Adipose tissue (tissue), 3 donors: ENCODE data around the gene BMERB1. TPM values are rescaled to one million over a fixed set of nuclear protein-coding genes. Genes with fewer than 3 reads are reported as not detected.
"Not testable (repeated sequence)": the region's sequence is repeated elsewhere in the genome, so short reads cannot be mapped to it uniquely, and the experiment has no call there.

Source experiments
- H3K27ac ChIP-seq: one replicate; pipeline ENCODE4 v1.5.1; 2013; ENCODE audit warnings: low read depth, low read length
- WGBS, 3 donors: extraction: QIAGEN DNeasy Blood & Tissue Kit; methylation state at CpG; one replicate each; pipeline ENCODE4 v1.1.7; 2013; 5-methylcytosine and 5-hydroxymethylcytosine counted together
- polyA plus RNA-seq, 3 donors: library from polyadenylated mRNA; stranded (reverse); fragments of 200-250 nt; gene quantifications; one replicate each; pipeline ENCODE4 v1.2.3, GENCODE V29; 2013
- donor health status: healthy with polysubstance abuse.
- donor health status: Bipolar disorder and iron deficiency.
- donor health status: healthy.

The BMERB1 gene
- polyA plus RNA-seq, 3 donors = 18.8 to 45.9 (median 34.3) TPM

DNA sequence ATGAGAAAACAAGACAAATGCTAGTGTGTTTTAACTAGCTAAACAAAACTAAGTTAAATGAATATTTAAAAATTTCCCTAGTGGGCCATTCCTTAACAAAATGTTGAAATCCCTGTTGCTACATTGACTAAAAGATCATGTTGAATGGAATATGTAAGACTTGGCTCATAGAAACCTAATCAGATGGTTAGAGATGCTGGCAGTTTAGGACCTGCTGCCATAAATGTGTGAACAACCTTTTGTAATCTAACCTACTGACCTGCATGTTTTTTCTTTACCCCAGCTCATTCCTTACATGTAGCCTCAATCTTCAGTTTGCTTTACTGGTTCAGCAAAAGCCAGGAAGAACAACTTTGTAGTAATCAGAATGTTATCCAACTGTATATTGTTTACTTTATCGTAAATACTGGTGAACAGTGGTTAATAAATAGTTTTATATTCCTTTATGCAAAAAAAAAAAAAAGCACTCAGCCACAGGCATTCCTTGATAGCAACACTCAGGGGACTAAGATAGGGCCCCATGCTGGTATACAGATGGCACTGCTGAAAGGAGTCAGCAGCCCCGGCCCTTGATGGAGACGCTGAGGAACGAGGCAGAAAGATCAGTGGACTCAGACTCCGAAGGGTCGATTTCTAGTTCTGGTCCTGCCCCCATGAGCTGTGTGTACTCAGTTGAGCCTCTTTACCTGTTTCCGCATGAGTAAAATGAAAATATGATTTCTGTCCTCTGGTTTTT, 130.4 kb downstream of the BMERB1 start:
- H3K27ac ChIP-seq = no peak overlapping the region
- WGBS, 3 donors = 80 to 94% (median 92%) methylated on average over 7 of the region's 7 CpGs

DNA sequence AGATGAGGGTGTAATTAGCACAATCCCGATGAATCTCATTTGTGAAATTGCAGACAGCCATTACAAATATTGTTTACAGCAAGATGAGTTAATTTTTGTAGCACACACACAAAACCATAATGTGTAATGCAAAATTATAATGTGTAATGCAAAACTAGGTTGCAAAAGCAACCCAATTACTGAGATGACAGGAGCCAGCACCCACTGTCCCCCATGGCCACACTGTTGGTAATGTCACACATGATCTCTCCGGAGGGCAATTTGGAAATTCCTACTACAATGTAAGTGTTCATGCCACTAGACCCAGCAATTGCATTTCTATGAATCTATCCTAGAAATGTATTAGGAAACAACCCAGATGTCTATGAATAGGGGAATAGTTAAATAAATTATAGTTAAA, 131.7 kb downstream of the BMERB1 start:
- 91 to 98% (median 94%) methylated on average over 2 of the region's 2 CpGs for WGBS, 3 donors
- H3K27ac ChIP-seq = no peak overlapping the region

DNA sequence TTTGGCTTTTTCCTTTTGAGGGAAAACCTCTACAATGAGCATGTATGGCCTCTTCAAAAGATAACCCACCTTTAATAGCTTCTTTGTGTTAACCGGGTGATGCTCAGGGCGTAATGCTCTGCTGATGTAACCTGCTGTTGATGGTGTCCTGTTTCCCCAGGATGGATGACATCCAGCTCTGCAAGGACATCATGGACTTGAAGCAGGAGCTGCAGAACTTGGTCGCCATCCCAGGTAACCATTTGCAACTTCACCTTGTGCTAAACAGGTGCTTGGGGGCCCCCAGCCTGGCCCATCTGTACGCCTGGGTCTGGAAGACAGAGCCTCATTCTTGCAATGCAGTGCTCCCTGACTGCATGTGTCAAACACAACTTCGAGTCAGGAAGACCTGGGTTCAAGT, 133.4 kb downstream of the BMERB1 start:
- no peak overlapping the region for H3K27ac ChIP-seq
- 94 to 98% (median 97%) methylated on average over 5 of the region's 5 CpGs for WGBS, 3 donors

DNA sequence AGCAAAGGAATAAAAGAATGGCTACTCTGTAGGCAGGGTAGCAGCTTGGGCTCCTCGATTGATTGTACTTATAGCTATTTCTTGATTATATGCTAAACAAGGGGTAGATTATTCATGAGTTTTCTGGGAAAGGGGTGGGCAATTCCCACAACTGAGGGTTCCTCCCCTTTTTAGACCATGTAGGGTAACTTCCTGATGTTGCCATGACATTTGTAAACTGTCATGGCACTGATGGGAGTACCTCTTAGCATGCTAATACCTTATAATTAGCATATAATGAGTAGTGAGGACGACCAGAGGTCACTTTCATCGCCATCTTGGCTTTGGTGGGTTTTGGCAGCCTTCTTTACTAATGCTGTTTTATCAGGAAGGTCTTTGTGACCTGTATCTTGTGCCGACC, 136.3 kb downstream of the BMERB1 start:
- not testable (repeated sequence) for H3K27ac ChIP-seq
- WGBS, 3 donors = 83 to 97% (median 97%) methylated on average over 4 of the region's 4 CpGs

DNA sequence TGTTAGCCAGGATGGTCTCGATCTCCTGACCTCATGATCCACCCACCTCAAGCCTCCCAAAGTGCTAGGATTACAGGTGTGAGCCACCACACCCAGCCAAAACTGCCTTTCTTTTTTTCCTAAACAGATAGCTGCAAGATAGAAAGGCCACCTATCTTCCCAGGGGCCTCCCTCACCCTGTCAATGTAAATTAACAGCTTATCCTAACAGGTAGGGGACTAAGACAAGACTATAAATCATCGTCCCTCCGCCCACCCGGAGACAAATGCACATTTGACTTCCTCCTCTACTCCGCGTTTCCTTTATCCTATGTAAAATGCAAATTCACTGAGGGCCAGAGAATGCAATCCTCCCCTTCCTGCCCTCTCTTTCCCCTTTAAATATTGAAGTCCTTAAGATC, 137.2 kb downstream of the BMERB1 start:
- no peak overlapping the region for H3K27ac ChIP-seq
- 62 to 95% (median 70%) methylated on average over 6 of the region's 6 CpGs for WGBS, 3 donors

DNA sequence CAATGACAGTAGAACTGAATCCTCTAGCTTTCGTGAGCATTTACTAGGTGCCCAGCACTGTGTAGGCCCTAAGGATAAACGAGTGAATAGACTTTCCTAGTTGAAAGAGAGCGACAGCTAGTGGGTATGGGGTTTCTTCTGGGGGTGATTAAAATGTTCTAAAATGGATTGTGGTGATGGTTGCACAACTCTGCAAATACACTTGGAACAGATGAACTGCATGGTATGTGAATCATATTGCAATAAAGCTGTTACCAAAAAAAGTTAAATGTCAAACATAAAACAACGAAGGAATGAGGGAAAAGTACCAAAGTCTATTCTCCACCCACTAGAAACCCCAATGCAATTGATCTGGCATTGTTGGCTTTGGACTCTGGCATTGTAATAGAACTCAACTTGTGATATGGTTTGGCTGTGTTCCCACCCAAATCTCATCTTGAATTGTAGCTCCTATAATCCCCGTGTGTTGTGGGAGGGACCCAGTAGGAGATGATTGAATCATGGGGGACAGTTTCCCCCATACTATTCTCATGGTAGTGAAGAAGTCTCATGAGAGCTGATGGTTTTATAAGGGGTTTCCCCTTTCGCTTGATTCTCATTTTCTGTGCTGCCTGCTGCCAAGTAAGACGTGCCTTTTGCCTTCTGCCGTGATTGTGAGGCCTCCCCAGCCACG, 138.1 kb downstream of the BMERB1 start:
- WGBS, 3 donors = 29 to 64% (median 41%) methylated on average over 9 of the region's 9 CpGs
- no peak overlapping the region for H3K27ac ChIP-seq

DNA sequence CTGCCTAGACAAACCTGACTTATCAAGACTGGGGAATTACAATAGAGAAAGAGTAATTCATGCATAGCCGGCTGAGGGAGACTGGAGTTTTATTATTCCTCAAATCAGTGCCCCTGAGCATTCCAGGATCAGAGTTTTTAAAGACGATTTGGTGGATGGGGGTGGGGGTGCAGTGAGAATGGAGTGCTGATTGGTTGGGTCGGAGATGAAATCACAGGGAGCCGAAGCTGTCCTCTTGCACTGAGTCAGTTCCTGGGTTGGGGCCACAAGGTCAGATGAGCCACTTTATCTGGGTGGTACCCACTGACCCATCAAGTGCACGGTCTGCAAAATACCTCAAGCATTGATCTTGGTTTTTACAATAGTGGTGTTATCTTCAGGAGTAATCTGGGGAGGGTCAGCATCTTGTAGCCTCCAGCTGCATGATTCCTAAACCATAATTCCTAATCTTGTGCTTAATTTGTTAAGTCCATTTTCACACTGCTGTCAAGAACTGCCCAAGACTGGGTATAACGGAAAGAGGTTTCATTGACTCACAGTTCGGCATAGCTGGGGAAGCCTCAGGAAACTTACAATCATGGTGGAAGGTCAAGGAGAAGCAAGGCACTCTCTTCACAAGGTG, 139.0 kb downstream of the BMERB1 start:
- no peak overlapping the region for H3K27ac ChIP-seq

DNA sequence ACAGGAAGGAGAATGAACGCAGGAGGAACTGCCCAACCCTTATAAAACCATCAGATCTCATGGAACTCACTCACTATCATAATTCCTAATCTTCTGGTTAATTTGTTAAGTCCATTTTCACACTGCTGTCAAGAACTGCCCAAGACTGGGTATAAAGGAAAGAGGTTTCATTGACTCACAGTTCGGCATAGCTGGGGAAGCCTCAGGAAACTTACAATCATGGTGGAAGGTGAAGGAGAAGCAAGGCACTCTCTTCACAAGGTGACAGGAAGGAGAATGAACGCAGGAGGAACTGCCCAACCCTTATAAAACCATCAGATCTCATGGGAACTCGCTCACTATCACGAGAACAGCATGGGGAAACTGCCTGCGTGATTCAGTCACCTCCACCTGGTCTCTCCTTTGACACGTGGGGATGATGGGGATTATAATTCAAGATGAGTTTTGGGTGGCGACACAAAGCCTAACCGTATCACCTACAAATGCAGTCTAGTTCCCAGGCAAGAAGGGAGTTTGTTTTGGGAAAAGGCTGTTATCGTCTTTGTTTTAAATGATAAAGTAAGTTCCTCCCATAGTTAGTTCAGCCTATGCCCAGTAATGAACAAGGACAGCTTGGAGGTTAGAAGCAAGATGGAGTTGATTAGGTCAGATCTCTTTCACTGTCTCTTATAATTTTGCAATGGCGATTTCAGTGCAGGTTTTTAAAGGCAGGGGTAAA, 139.7 kb downstream of the BMERB1 start:
- 91 to 93% (median 92%) methylated on average over 11 of the region's 11 CpGs for WGBS, 3 donors
- not testable (repeated sequence) for H3K27ac ChIP-seq

More for the DNA sequence above, 139.0 kb downstream of the BMERB1 start:
- WGBS, 3 donors = 83 to 92% (median 92%) methylated on average over 7 of the region's 7 CpGs

DNA sequence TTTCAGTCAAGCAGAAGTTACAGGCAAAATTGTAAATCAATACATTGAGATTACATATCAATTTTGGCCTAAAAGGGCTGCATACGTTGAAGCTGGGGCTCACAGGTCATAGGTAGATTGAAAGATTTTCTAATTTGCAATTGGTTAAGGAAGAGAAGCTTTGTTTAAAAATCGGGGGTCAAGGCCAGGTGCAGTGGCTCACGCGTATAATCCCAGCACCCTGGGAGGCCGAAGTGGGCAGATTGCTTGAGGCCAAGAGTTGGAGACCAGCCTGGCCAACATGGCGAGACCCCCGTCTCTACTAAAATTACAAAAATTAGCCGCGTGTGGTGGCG, 140.2 kb downstream of the BMERB1 start:
- H3K27ac ChIP-seq = no peak overlapping the region
- WGBS, 3 donors = 92 to 97% (median 94%) methylated on average over 10 of the region's 10 CpGs

DNA sequence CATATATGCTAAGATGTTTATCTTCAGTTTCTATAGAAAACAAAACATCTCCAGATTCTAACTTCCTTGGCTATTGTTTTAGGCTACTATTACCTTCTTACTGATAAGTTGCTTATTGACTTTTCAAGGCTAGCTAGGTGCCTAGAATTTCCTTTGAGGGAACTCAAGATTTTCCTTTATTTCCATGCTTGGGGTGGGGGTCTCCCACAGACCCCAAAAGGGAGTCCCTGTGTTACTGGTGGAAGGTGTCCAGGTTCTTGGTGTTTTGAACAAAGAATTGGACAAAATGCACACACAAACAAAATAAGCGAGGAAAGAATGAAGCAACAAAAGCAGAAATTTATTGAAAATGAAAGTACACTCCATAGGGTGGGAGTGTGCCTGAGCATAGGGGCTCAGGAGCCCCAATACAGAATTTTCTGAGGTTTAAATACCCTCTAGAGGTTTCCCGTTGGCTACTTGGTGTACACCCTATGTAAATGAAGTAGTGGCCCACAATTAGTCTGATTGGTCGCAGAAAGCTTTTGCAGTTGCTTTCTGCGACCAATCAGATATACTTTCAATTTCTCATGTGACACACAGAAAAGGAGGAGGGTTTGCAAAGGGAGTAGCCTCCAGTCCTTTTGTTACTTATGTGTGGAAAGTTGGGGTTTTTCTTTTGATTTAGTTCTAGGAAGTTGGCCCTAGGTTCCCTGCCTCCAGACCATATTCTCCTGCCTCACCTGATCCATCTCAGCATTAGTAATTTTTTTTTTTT, 141.1 kb downstream of the BMERB1 start:
- WGBS, 3 donors = 94 to 98% (median 96%) methylated on average over 4 of the region's 4 CpGs
- H3K27ac ChIP-seq = no peak overlapping the region

DNA sequence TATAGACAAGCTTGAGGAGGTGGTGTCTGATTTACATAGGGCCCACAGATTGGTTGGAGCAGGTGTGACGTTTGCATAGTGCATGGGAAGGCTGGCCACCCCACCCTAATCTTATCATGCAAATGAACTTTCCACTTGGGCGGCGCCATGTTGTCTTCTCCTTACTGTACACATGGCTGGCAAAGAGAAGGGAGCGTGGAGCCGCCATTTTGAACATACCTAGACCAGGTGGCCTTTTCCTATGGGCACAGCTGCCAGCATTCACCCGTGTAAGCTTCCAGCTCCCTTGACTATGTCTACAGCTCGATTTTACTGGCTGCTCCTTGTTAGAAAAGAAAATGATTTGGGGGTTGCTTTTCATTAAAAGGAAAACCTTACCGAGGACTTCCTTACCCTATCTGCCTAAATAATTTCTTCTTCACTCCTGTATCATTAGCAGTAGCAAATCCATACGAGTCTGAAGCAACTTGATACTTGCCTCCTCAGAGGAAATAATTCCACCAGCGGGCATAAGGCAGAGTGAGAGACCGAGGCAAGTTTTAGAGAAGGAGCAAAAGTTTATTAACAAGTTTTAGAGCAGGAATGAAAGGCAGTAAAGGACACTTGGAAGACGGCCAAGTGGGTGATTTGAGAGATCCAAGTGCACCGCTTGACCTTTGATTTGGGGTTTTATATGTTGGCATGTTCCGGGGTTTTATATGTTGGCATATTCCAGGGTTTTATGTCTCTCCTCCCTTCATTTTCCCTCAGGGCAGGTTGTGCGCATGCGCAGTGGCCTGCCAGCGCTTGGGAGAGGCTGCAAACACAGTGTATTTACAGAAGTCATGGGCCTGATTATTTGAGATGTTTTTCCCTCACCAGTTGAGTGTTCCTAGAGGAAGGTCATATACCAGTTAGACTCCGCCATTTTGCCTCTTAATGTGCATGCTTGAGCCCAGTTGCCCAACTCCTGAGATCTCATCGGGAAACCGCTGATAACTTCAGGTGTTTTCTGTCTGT, 142.9 kb downstream of the BMERB1 start:
- H3K27ac ChIP-seq = no peak overlapping the region
- WGBS, 3 donors = 94 to 96% (median 96%) methylated on average over 20 of the region's 20 CpGs

DNA sequence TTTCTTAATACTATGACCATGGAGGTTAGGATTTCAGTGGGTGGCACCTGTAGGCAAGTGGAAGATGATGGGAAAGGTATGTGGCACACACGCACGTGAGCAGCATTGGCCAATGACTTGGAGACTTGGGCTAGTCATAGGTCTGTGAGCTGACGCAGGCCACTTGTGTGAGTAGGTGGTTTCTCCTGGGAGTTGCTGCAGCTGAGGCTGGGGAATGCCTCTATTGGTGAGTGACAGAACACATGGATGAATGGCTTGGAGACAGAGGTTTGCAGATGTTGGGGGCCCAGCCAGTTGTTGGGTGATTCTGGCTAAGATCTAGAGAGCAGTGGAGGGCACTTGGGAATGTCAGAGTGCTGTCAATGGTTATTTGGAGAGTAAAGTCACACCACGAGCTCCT, 144.4 kb downstream of the BMERB1 start:
- 87 to 95% (median 91%) methylated on average over 4 of the region's 4 CpGs for whole genome bisulfite sequencing, 3 donors
- H3K27ac ChIP-seq = no peak overlapping the region

DNA sequence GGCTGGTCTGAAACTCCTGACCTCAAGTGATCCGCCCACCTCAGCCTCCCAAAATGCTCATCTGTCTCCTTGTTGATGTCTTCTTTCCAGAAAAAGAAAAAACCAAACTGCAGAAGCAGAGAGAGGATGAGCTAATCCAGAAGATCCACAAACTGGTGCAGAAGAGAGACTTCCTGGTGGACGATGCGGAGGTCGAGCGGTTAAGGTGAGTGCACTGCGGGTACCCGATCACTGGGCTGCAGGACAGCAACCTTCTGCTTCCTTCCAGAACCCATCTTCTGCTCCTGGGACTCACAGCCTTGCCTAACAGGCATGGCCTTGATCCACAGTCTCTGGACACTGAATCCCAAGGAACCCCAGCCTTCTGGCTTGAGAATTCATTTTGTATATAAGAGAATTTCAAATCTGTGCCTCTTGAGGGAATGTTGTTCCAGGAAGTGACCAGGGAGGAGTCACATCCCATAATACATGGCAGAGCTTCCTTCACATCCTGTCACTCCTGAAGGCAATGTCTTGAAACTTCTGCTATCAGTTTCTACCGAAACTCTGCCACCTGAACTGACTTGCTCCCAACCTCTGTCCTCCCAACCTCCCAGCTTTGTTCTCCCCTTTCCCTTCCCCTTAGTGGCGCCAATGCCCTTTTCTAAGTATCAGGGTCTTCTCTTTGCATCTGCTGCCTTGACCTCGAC, 146.9 kb downstream of the BMERB1 start:
- 83 to 94% (median 86%) methylated on average over 10 of the region's 10 CpGs for WGBS, 3 donors
- H3K27ac ChIP-seq = no peak overlapping the region

DNA sequence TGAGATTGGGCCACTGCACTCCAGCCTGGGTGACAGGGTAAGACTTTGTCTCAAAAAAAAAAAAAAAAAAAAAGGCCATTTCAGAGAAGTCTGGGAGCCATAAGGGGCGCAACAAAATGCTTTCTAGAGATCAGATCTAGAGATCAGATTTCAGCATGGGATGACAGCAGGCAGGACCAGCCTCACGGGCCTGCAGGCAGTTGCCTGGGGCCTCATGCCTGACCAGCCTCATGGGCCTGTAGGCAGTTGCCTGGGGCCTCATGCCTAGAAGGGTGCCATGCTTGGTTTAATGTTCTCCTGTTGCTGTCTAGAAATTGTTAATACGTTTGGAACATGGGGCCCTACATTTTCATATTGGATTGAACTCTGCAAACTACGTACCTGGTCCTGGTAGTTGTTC, 149.1 kb downstream of the BMERB1 start:
- 95 to 96% (median 95%) methylated on average over 4 of the region's 4 CpGs for WGBS, 3 donors
- H3K27ac ChIP-seq = no peak overlapping the region

DNA sequence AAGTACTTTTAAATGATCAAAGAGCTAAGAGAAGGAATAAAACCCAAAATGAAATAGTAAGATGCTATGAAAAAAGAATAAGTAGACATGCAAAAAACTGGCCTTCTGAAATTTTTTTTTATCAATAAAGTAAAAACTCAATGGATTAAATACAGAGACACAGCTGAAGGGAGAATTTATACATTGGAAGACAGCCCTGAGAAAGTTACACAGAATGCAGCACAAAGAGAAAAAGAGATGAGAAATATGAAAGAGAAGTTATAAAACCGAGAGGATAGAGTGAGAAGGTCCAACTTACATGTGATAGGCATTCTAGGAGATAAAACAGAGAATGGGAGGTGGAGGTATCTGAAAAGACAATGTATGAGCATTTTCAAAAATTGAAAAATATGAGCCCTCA, 151.6 kb downstream of the BMERB1 start:
- no peak overlapping the region for H3K27ac ChIP-seq
- 94 to 100% (median 100%) methylated on average over 1 of the region's 1 CpG for WGBS, 3 donors

DNA sequence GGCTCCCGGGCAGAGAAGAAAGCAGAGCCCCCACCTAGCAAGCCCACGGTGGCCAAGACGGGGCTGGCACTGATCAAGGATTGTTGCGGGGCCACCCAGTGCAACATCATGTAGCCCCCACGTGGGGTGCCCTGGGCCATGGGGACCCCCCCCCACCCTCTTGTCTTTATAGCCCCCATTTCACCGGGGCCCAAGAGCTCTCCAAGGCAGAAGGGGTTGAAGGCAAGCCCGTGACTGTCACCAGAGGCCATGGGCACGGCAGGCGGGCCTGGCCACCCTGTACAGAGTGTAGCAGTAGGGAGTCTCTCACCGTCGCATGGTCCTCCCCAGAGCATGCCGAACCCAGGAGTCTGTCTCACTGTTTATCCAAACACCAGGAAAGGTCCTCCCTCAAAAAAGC, 152.3 kb downstream of the BMERB1 start:
- WGBS, 3 donors = 96 to 99% (median 98%) methylated on average over 11 to 12 of the region's 12 CpGs
- no peak overlapping the region for H3K27ac ChIP-seq
